Naive thymus-derived CD4-positive, alpha-beta T cell (primary cell): ENCODE measurements around the gene STMN3. TPM values are rescaled to one million over a fixed set of nuclear protein-coding genes. Genes with fewer than 3 reads are reported as not detected.

ENCODE experiments used
- ATAC-seq: fragments of 150-1000 bp; cut with Tn5 transposase; 2 replicates; pipeline ENCODE4 v1.10.0; 2021; ENCODE audit warnings: mild to moderate bottlenecking, moderate library complexity
- CTCF ChIA-PET: fragments of 350-600 bp; sonication (Branson Sonifier 250); formaldehyde crosslinking; loops from one replicate; lab custom pipeline; 2021; ENCODE audit warnings: antibody characterized with exemption; lab: Charles Lee
- POLR2A ChIA-PET: fragments of 350-600 bp; sonication (Branson Sonifier 250); formaldehyde crosslinking; loops from one replicate; lab custom pipeline; 2021; ENCODE audit warnings: antibody characterized with exemption, inconsistent platforms; lab: Charles Lee
- DNase-seq, 9 donors: peaks; one replicate each; pipeline versions ENCODE4 v3.0.0 to v3.0.0-alpha.2; 2020 to 2022; ENCODE audit warnings: mixed read lengths in 1 of 9
- H3K27ac ChIP-seq: one replicate; pipeline ENCODE4 v1.7.0; 2013; ENCODE audit warnings: mild to moderate bottlenecking, low read depth, low read length, moderate library complexity
- H3K27me3 ChIP-seq, 2 donors: one replicate each; pipeline ENCODE4 v1.7.0; 2013; ENCODE audit warnings: low read length in 2 of 2, mild to moderate bottlenecking in 2 of 2, moderate library complexity in 2 of 2; ENCODE audit not compliant: control insufficient read depth in 2 of 2, insufficient read depth in 2 of 2
- H3K36me3 ChIP-seq, 3 experiments: 1 replicate in 2 of 3; 2 replicates in 1 of 3; pipeline ENCODE4 v1.7.0; 2013; ENCODE audit warnings: low read length in 3 of 3, mild to moderate bottlenecking in 3 of 3, moderate library complexity in 1 of 3; ENCODE audit not compliant: insufficient read depth in 3 of 3, control insufficient read depth in 2 of 3
- H3K4me1 ChIP-seq, 2 donors: one replicate each; pipeline ENCODE4 v1.7.0; 2013; ENCODE audit warnings: low read length in 2 of 2, mild to moderate bottlenecking in 2 of 2, moderate library complexity in 1 of 2; ENCODE audit not compliant: control insufficient read depth in 2 of 2, insufficient read depth in 2 of 2
- H3K4me3 ChIP-seq: 2 replicates; pipeline ENCODE4 v1.7.0; 2013; ENCODE audit warnings: mild to moderate bottlenecking, low read length
- H3K9me3 ChIP-seq, 3 experiments: 1 replicate in 2 of 3; 2 replicates in 1 of 3; pipeline ENCODE4 v1.7.0; 2013; ENCODE audit warnings: low read length in 3 of 3; ENCODE audit not compliant: control insufficient read depth in 2 of 3
- H3K27ac Mint-ChIP-seq, 9 donors: one replicate each; pipeline ENCODE4 v1.8.0; 2020 to 2022; ENCODE audit warnings: mixed read lengths in 9 of 9, mild to moderate bottlenecking in 8 of 9, moderate library complexity in 5 of 9, inconsistent platforms in 2 of 9
- H3K27me3 Mint-ChIP-seq, 5 donors: one replicate each; pipeline ENCODE4 v1.8.0; 2021 to 2022; ENCODE audit warnings: mixed read lengths in 5 of 5, mild to moderate bottlenecking in 1 of 5
- H3K36me3 Mint-ChIP-seq, 5 donors: one replicate each; pipeline ENCODE4 v1.8.0; 2020 to 2022; ENCODE audit warnings: mixed read lengths in 5 of 5, mild to moderate bottlenecking in 3 of 5, inconsistent platforms in 1 of 5
- H3K4me1 Mint-ChIP-seq, 7 donors: one replicate each; pipeline ENCODE4 v1.8.0; 2020 to 2022; ENCODE audit warnings: mixed read lengths in 7 of 7, mild to moderate bottlenecking in 3 of 7, inconsistent platforms in 1 of 7
- H3K4me3 Mint-ChIP-seq, 10 donors: one replicate each; pipeline ENCODE4 v1.8.0; 2020 to 2022; ENCODE audit warnings: mild to moderate bottlenecking in 10 of 10, mixed read lengths in 10 of 10, moderate library complexity in 6 of 10, inconsistent platforms in 2 of 10
- H3K9me3 Mint-ChIP-seq, 11 donors: one replicate each; pipeline ENCODE4 v1.8.0; 2020 to 2022; ENCODE audit warnings: mixed read lengths in 11 of 11, mild to moderate bottlenecking in 4 of 11, inconsistent platforms in 1 of 11, moderate library complexity in 1 of 11
- intact Hi-C, 2 donors: fragments of 100-400 bp; cut with micrococcal nuclease; formaldehyde crosslinking; loops; one replicate each; pipeline ENCODE4 v1.15.1; 2023
- polyA plus RNA-seq, 2 donors: library from polyadenylated mRNA; unstranded; fragments of 300-500 nt; fragmentation: Illumina TruSeq; gene quantifications; one replicate each; pipeline ENCODE4 v1.2.3, GENCODE V29; 2021
- total RNA-seq, 6 experiments: library from RNA in 5 of 6; stranded (reverse) in 5 of 6; gene quantifications; 1 replicate in 5 of 6; 2 replicates in 1 of 6; pipeline ENCODE4 v1.2.3 and lab custom pipeline; 2021 to 2026

The STMN3 gene
- total and polyA plus RNA-seq, 7 experiments from 2014 or later = 33.5 to 122 (median 54.4) TPM

- intact Hi-C loops = loop anchor here (1.0 to 10.0 kb wide), 11 partner anchors 16 to 1273 kb away; partner anchors contain the start of genes ARFRP1 (in 2 of the 2), GMEB2 (in 2 of the 2), PRPF6 (in 2 of the 2) and LIME1 (in 1 of the 2)
- POLR2A ChIA-PET = interaction anchor here (0.6 to 4.5 kb wide), 19 partner anchors 9 to 322 kb away, joined by 3 to 53 read pairs (median 4); partner anchors contain the start of genes GMEB2, HELZ2, LIME1 and PPDPF
- peak within 1 kb of the TSS; percentile 93 to 97 (median 95) for H3K27ac Mint-ChIP-seq
- CTCF ChIA-PET = interaction anchor here (0.7 to 1.3 kb wide), 5 partner anchors 14 to 208 kb away, joined by 3 to 4 read pairs (median 3); no protein-coding TSS in a partner anchor
- peaks cover 0 to 2% (median 0%) of the 10 kb centered on the region in 5 donors for H3K27me3 Mint-ChIP-seq
- no peaks in the 10 kb centered on the region for H3K9me3 Mint-ChIP-seq
- peak within 1 kb of the TSS; percentile 83 for H3K27ac ChIP-seq
- H3K4me3 Mint-ChIP-seq = peak within 1 kb of the TSS; percentile 86 to 97 (median 94)
- H3K27me3 ChIP-seq = no peaks in the 10 kb centered on the region
- H3K4me1 Mint-ChIP-seq = peaks cover 14 to 57% (median 36%) of the 10 kb centered on the region in 7 donors
- ATAC-seq (peak; percentile 90), DNase-seq (peak; percentile 79 to 99 (median 89))
- peak within 1 kb of the TSS; percentile 100 for H3K4me3 ChIP-seq
- peaks cover 0 to 28% (median 0%) of the 10 kb centered on the region in 3 experiments for H3K36me3 ChIP-seq
- H3K9me3 ChIP-seq = no peaks in the 10 kb centered on the region
- H3K4me1 ChIP-seq = peaks cover 18 to 20% of the 10 kb centered on the region in 2 donors
- peaks cover 0 to 8% (median 0%) of the 10 kb centered on the region in 5 donors for H3K36me3 Mint-ChIP-seq
Measured at GRCh38 chr20:63657937-63658748, 4.9 kb upstream of the STMN3 start, which contains the start of gene RTEL1. TSS of gene RTEL1 (plus strand) at chr20:63658312. CDS start at chr20:63659403, 1,091 bp downstream.

- ChIA-PET POLR2A (interaction anchor here (0.6 to 4.5 kb wide), 10 partner anchors 8 to 217 kb away, joined by 4 to 53 read pairs (median 8); partner anchors contain the start of genes GMEB2, LIME1, PPDPF and PTK6), CTCF (interaction anchor here (0.7 to 1.3 kb wide), 4 partner anchors 14 to 114 kb away, joined by 3 to 4 read pairs (median 3); no protein-coding TSS in a partner anchor)
- Histone ChIP-seq H3K4me3 (peak overlapping the region; percentile 100), H3K9me3 (no peaks in the 10 kb centered on the region), H3K27ac (peak overlapping the region; percentile 83), H3K27me3 (no peaks in the 10 kb centered on the region), H3K4me1 (peaks cover 18 to 20% of the 10 kb centered on the region in 2 donors), H3K36me3 (peaks cover 0 to 22% (median 0%) of the 10 kb centered on the region in 3 experiments)
- intact Hi-C loops = loop anchor here in 1 of 2 donors (10.0 kb wide), 1 partner anchor 1273 kb away; the partner anchor contains the start of gene RPS21
- H3K36me3 Mint-ChIP-seq = peaks cover 0 to 7% (median 0%) of the 10 kb centered on the region in 5 donors
- H3K27me3 Mint-ChIP-seq = peaks cover 0 to 2% (median 0%) of the 10 kb centered on the region in 5 donors
- H3K4me1 Mint-ChIP-seq = peaks cover 14 to 57% (median 36%) of the 10 kb centered on the region in 7 donors
- no peaks in the 10 kb centered on the region for H3K9me3 Mint-ChIP-seq
- ATAC-seq = no peak
- H3K4me3 Mint-ChIP-seq = peak overlapping the region; percentile 86 to 97 (median 94)
- no peak for DNase-seq
- peak overlapping the region; percentile 93 to 97 (median 95) for H3K27ac Mint-ChIP-seq
Measured at GRCh38 chr20:63657260-63657936, 4.2 kb upstream of the STMN3 start.

- intact Hi-C loops = loop anchor here in 1 of 2 donors (10.0 kb wide), 1 partner anchor 1272 kb away; the partner anchor contains the start of gene RPS21
- Mint-ChIP-seq H3K36me3 (peaks cover 0 to 4% (median 0%) of the 10 kb centered on the region in 5 donors), H3K27ac (peak overlapping the region in 3 of 9 donors; percentile 43 to 96 (median 95)), H3K4me3 (peak overlapping the region in 5 of 10 donors; percentile 14 to 95 (median 25)), H3K9me3 (peaks cover 0 to 3% (median 0%) of the 10 kb centered on the region in 11 donors), H3K4me1 (peaks cover 18 to 60% (median 39%) of the 10 kb centered on the region in 7 donors), H3K27me3 (peaks cover 0 to 6% (median 0%) of the 10 kb centered on the region in 5 donors)
- no peaks in the 10 kb centered on the region for H3K9me3 ChIP-seq
- no peaks in the 10 kb centered on the region for H3K27me3 ChIP-seq
- H3K4me1 ChIP-seq = peaks cover 18 to 25% of the 10 kb centered on the region in 2 donors
- no peak overlapping the region for H3K4me3 ChIP-seq
- no peak for ATAC-seq
- peaks cover 0 to 13% (median 0%) of the 10 kb centered on the region in 3 experiments for H3K36me3 ChIP-seq
- CTCF ChIA-PET = no interaction called here
- H3K27ac ChIP-seq = no peak overlapping the region
- POLR2A ChIA-PET = interaction anchor here (0.7 to 4.5 kb wide), 3 partner anchors 16 to 117 kb away, joined by 4 to 53 read pairs (median 13); partner anchors contain the start of gene LIME1
- DNase-seq = no peak
Measured at GRCh38 chr20:63656451-63656850, 3.2 kb upstream of the STMN3 start.

GRCh38 chr20:63655249-63655648 lies 2.0 kb upstream of the STMN3 start:
- ChIA-PET CTCF (no interaction called here), POLR2A (interaction anchor here (0.8 to 4.5 kb wide), 5 partner anchors 12 to 134 kb away, joined by 3 to 53 read pairs (median 4); no protein-coding TSS in a partner anchor)
- H3K9me3 Mint-ChIP-seq = peaks cover 0 to 4% (median 0%) of the 10 kb centered on the region in 11 donors
- intact Hi-C loops = loop anchor here in 1 of 2 donors (10.0 kb wide), 1 partner anchor 1270 kb away; the partner anchor contains the start of gene RPS21
- Histone ChIP-seq H3K9me3 (no peaks in the 10 kb centered on the region), H3K4me3 (no peak overlapping the region), H3K27me3 (no peaks in the 10 kb centered on the region), H3K4me1 (peaks cover 18 to 28% of the 10 kb centered on the region in 2 donors), H3K36me3 (peaks cover 0 to 8% (median 0%) of the 10 kb centered on the region in 3 experiments), H3K27ac (no peak overlapping the region)
- peak overlapping the region in 5 of 10 donors; percentile 20 to 90 (median 78) for H3K4me3 Mint-ChIP-seq
- peaks cover 25 to 62% (median 42%) of the 10 kb centered on the region in 7 donors for H3K4me1 Mint-ChIP-seq
- ATAC-seq (no peak), DNase-seq (no peak)
- peaks cover 0 to 13% (median 0%) of the 10 kb centered on the region in 5 donors for H3K27me3 Mint-ChIP-seq
- H3K27ac Mint-ChIP-seq = peak overlapping the region in 4 of 9 donors; percentile 21 to 82 (median 32)
- H3K36me3 Mint-ChIP-seq = peaks cover 0 to 2% (median 0%) of the 10 kb centered on the region in 5 donors

- H3K9me3 ChIP-seq = no peaks in the 10 kb centered on the region
- intact Hi-C loops = loop anchor here in 1 of 2 donors (1.0 to 10.0 kb wide), 6 partner anchors 12 to 1269 kb away; partner anchors contain the start of genes GMEB2 and RPS21
- H3K27ac Mint-ChIP-seq = peak overlapping the region; percentile 40 to 84 (median 78)
- peaks cover 0 to 13% (median 0%) of the 10 kb centered on the region in 5 donors for H3K27me3 Mint-ChIP-seq
- CTCF ChIA-PET = no interaction called here
- peaks cover 0 to 4% (median 0%) of the 10 kb centered on the region in 11 donors for H3K9me3 Mint-ChIP-seq
- H3K4me1 ChIP-seq = peaks cover 18 to 24% of the 10 kb centered on the region in 2 donors
- POLR2A ChIA-PET = interaction anchor here (0.8 to 4.5 kb wide), 10 partner anchors 10 to 133 kb away, joined by 3 to 53 read pairs (median 4); partner anchors contain the start of genes ARFRP1, GMEB2 and ZGPAT
- H3K4me3 Mint-ChIP-seq = peak overlapping the region; percentile 71 to 90 (median 82)
- no peaks in the 10 kb centered on the region for H3K27me3 ChIP-seq
- H3K27ac ChIP-seq = peak overlapping the region; percentile 60
- ATAC-seq (no peak), DNase-seq (no peak)
- peaks cover 0 to 10% (median 0%) of the 10 kb centered on the region in 3 experiments for H3K36me3 ChIP-seq
- peaks cover 0 to 2% (median 0%) of the 10 kb centered on the region in 5 donors for H3K36me3 Mint-ChIP-seq
- H3K4me3 ChIP-seq = peak overlapping the region; percentile 70
- peaks cover 22 to 51% (median 34%) of the 10 kb centered on the region in 7 donors for H3K4me1 Mint-ChIP-seq
Measured at GRCh38 chr20:63653974-63654668, 897 bp upstream of the STMN3 start.
